Measurements from ENCODE around the gene MYL9.
A peak's percentile ranks its signal among the peaks of the same experiment; 100 is the strongest.
"Not testable (repeated sequence)": the region's sequence is repeated elsewhere in the genome, so short reads cannot be mapped to it uniquely, and the experiment has no call there.

Gene MYL9

GRCh38 chr20:36541227-36541767, at the start of gene MYL9:
TSS of gene MYL9 (plus strand) at chr20:36541519. CDS start at chr20:36544885, 3,366 bp downstream.
- DNase-seq (ENCODE audit: low spot score): peak; percentile 77

GRCh38 chr20:36491901-36492617, 49.3 kb upstream of the MYL9 start:
- DNase-seq (ENCODE audit: low spot score): no peak

DNA sequence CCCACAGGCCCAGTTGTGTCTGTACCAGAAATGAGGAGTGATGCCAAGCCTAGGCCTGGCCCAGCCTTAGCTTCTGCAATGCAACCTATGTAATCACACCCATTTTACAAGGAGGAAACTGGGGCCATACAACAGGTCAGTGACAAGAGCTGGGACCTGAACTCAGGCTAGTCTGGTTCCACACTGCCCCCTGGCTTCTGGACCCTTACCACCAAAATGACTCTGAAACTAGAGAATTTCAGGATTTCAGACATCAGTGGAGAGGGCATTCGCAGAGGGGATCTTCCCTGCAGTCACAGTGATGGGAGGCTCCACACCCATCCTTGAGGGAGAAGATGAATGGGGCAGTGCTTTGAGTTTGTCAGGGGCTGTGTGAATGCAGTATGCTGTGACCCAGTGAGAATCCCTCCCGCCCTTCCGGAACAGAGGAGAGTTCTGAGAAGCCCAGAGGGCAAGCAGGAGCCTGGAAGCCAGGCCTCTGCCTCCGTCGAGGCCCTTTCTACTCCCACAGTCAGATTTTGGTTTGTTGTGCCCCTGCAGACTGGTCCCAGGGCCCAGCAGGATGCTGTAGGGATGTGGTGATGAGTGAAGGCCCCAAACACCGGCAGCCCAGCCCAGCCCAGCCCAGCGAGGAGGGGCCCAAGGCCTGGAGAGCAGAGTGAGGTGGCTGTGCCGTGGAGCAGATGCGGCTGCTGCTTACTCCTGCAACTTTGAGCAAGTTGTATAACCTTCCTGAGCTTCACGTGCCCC, 48.1 kb upstream of the MYL9 start:
- no peak for DNase-seq (ENCODE audit: low spot score)

DNA sequence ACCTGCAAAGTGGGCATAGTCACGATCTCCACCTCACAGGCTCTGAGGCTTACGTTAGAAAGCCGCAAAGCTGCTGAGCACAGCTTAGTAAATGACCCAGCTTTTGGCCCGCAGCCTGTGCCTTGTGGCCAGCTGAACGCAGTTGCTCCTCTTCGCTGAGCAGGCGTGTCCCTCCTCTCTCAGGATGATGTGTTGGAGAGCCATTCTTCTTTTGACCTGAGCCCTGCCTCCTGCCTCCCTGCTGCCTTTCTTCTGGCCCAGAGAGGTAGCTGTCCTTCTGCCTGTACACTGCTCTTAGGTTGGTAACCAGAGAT, 47.6 kb upstream of the MYL9 start:
- DNase-seq (ENCODE audit: low spot score): no peak

DNA sequence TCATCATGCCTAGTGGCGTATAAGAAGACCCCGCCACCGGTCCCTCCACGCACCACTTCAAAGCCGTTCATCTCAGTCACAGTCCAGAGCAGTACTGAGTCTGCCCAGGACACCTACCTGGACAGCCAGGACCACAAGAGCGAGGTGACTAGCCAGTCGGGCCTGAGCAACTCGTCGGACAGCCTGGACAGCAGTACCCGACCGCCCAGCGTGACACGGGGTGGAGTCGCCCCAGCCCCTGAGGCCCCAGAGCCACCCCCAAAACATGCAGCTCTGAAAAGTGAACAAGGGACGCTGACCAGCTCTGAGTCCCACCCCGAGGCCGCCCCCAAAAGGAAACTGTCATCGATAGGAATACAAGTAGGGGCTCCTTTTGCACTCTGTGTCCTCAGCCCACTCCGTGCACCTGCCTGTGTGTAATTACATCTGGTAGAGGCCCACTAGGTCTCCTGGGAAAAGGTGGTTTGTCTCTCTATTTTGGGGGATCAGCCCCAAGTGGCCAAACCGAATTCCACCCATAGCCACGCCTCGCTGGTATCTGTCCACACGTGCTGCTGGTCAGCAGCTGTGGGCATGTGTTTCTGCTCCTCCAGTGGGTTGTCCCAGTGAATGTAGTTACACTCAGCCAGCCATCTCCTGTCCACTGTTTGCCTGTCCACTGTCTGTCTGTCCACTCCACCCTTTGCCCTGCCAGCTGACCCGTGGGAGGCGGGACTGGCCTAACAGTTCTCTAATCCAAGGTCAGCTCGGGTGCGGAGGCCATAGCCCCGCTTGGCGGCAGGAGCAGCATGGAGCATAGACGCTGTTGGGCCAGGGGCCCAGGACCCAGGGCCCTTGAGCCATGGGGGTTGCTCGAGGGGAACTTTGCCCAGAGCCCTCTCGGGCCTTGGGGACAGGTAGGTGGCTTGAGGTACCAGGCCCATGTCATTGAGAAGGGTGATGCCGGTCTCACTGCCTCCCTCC, 44.3 kb upstream of the MYL9 start:
- no peak for DNase-seq (ENCODE audit: low spot score)

DNA sequence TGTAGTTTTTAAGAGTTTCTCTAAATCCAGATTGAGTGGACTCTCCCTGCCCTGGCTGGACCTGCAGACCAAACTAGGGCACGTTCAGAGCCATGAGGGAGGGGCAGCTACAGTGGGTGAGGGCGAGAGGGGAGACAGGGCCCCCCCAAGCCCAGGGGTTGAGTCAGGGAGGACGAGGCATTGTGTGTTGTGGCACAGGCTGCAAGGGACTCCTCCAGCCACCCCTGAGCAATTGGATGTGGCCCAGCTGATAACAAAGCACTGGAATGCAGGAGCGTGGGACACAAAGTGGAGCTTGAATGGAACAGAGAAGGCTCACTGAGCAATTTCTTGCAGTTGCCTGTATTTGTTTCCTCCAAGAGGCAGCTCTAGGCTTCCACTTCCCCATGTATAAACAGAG, 43.5 kb upstream of the MYL9 start:
- no peak for DNase-seq (ENCODE audit: low spot score)

DNA sequence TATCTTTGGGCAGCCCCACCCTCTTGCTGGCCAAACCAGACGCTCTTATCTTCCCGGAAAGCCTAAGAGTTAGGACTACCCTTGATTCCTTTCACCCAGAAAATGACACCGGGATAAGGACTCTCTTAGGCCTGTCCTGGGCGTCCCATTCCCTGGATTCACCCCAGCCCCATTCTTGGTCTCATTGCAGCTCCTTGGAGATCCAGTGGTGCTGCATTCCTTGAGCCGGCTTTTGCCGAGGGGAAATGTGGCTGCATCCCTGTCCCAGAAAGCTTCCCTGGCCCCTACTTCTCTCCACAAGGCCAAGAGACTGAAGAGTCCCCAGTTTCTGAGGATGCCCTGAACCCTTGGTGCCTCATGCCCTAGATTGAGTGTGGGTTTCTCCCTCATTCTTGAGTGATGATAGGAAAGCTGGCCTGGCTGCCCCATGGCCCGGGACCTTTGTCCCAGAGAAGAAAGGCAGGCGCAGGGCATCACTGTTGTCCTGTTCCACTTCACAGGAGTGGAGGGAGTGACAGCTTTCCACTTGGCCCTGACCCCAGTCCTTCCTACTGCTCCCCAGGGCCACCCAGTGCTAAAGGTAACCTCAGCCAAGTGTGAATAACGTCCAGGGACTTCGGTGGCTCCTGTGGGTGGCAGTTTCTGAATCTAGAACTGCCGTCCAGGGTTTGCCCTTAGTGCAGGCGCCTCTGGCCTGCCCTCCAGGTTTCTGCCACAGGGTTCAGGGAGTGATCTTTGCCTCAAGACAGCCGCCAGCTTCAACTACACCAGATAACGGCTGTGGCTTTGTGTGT, 42.7 kb upstream of the MYL9 start:
- DNase-seq (ENCODE audit: low spot score): no peak

- DNase-seq (ENCODE audit: low spot score): no peak
Measured at GRCh38 chr20:36499211-36499610, 42.1 kb upstream of the MYL9 start.

GRCh38 chr20:36499723-36500501, 41.4 kb upstream of the MYL9 start:
- no peak for DNase-seq (ENCODE audit: low spot score)

GRCh38 chr20:36501367-36502006, 39.8 kb upstream of the MYL9 start:
- DNase-seq (ENCODE audit: low spot score): no peak

GRCh38 chr20:36504295-36504694, 37.0 kb upstream of the MYL9 start:
- no peak for DNase-seq (ENCODE audit: low spot score)

DNA sequence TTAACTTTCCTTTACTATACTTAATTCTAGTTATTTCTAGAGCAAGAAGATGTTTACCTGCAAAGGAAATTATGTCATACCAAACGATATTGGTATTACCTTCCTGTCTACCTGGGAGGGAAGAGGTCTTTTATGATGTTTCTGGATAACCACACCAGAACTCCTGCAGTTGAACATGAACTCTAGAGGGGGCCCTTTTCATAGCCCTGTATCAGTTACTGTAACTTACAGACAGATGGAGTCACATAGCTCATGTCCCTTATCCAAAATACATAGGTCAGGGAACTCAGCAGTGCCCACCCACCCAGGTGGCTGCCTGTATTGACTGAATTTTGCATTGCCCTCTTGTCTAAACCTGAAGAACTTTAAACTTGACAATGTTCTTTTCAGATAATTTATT, 35.1 kb upstream of the MYL9 start:
- peak; percentile 55 for DNase-seq (ENCODE audit: low spot score)

GRCh38 chr20:36507746-36508145, 33.6 kb upstream of the MYL9 start:
- DNase-seq (ENCODE audit: low spot score): no peak

- no peak for DNase-seq (ENCODE audit: low spot score)
Measured at GRCh38 chr20:36519012-36519719, 22.2 kb upstream of the MYL9 start.

DNA sequence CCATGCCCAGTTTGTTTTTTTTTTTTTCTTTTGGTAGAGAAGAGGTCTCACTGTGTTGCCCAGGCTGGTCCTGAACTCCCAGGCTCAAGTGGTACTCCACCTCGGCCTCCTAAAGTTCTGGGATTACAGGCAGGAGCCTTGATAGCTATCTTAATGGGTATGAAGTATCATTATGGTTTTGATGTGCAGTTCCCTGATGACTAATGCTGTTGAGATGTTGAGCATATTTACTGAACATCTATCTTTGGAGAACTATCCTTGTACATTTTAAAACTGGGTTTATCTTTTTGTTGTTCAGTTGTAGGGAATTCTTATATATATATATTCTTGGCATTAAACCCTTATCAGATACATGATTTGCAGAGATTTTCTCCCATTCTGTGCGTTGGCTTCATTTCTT, 21.4 kb upstream of the MYL9 start:
- DNase-seq (ENCODE audit: low spot score): peak; percentile 18

DNA sequence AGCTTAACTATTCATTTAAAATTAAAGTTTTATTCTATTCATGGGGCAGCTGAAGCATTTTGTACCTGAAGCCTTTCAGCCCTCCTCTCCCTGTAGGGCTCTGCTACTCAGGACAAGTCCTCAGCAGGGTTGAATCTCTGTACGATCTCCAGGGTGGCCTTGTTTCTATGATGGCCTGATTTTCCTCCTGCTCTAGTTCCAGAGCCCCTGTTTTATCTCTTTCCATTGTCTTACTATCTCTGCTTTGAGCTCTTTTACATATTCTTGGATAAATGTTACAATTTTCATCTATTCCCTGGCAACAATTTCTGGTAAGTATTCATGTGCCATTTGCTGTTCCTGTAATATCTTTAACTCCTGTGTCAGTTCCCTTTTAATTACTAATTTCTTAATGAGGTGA, 19.8 kb upstream of the MYL9 start:
- DNase-seq (ENCODE audit: low spot score): no peak

DNA sequence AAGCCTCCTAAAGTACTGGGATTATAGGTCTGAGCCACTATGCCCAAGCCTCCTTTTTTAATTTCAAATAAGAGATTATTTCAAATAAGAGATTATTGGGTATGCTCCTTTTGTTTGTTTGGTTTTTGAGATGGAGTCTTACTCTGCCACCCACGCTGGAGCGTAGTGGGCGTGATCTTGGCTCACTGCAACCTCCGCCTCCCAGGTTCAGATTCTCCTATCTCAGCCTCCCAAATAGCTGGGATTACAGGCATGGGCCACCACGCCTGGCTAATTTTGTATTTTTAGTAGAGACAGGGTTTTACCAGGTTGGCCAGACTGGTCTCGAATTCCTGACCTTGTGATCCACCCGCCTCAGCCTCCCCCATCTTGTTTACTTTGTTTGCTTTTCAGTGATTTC, 18.9 kb upstream of the MYL9 start:
- not testable (repeated sequence) for DNase-seq (ENCODE audit: low spot score)

DNA sequence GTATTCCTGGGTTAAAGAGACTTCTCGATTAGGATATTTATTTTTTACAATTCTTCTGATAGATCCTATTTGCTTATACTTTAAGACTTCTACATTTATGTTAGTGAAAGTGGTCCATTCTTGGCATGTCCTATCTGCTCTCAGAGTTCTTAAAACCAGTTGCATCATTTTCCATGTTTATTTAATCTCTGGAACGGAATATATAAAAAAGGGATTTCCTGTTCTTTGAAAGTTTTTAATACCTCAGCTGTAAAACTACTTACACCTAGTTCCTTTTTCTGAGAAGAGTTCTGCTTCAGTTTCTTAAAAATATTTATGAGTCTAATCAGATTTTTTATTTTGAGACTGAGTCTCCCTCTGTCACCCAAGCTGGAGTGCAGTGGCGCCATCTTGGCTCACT, 18.0 kb upstream of the MYL9 start:
- DNase-seq (ENCODE audit: low spot score): no peak

GRCh38 chr20:36525620-36526365, 15.5 kb upstream of the MYL9 start:
- no peak for DNase-seq (ENCODE audit: low spot score)
